Activated T-cell treated with anti-CD3 and anti-CD28 coated beads, Interleukin-2, amount 50 U/mL, for 48 hours (primary cell): Measurements from ENCODE around the gene NAXD.
A peak's percentile ranks its signal among the peaks of the same experiment; 100 is the strongest.
"Not testable (repeated sequence)": the region's sequence is repeated elsewhere in the genome, so short reads cannot be mapped to it uniquely, and the experiment has no call there.

ENCODE experiments used
- DNase-seq, 2 experiments: peaks; one replicate each; pipeline ENCODE4 v3.0.0-alpha.2; 2020

NAXD gene

DNA sequence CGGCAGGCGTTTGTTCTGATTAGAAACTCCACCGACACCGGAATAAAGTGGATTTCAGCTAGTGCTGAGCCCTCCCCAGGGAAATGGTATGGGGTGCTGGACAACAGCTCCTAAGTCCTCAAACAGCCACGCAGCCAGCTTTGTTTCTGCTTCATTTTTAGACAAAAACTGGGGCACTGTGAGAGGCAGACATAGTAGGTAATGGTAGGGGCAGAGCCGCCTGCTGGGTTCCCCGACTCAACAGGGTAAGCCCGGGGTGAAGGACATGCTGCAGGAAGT, 50.8 kb downstream of the NAXD start:
- no peak for DNase-seq

- no peak for DNase-seq
Measured at GRCh38 chr13:110669036-110669435, 53.7 kb downstream of the NAXD start.

DNA sequence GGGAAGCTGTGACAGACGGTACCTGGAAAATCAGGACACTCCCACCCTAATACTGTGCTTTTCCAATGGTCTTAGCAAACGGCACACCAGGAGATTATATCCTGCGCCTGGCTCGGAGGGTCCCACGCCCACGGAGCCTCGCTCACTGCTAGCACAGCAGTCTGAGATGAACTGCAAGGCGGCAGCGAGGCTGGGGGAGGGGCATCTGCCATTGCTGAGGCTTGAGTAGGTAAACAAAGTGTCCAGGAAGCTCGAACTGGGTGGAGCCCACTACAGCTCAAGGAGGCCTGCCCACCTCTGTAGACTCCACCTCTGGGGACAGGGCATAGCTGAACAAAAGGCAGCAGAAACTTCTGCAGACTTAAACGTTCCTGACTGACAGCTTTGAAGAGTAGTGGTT, 54.5 kb downstream of the NAXD start:
- DNase-seq: not testable (repeated sequence)

GRCh38 chr13:110676595-110677587, 61.5 kb downstream of the NAXD start:
- DNase-seq: peak; percentile 45 to 63

DNA sequence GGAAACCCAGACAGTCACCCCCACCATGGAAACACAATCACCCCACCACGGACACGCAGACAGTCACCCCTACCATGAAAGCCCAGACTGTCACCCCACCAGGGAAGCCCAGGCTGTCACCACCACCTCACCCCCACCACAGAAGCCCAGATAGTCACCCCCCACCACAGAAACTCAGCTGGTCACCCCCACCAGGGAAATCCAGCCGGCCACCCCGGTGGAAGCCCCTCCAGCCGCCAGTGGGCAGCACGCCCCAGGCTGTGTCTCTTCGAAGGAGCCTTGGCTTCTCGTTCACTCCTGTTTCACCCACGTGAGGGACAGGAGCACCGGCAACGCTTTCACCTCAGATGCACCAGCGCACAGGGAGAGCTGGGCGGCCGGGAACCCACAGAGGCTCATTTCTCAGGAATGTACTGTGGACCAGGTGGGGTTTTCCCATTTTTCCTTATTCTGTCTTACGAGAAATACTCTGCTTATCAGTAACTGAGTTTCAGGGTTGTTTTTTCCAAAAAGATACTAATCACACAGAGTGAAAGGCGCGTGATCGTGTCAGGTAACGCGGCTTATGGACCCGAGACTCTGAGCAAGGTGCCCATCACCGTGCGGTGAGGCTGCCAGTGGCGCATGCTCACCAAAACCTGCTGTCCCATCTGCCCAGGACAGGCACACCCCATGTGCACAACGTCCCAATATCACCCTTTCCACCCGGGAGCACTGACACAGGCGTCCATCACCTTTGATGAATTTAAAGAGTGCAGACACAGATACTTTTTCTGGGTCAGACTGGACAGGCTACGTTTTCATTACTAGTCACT, 62.6 kb downstream of the NAXD start:
- no peak for DNase-seq

GRCh38 chr13:110680852-110681251, 65.5 kb downstream of the NAXD start:
- peak; percentile 35 to 36 for DNase-seq

- DNase-seq: no peak
Measured at GRCh38 chr13:110681868-110682550, 66.7 kb downstream of the NAXD start.

GRCh38 chr13:110682746-110683145, 67.4 kb downstream of the NAXD start:
- no peak for DNase-seq

- no peak for DNase-seq
Measured at GRCh38 chr13:110683203-110683883, 68.0 kb downstream of the NAXD start.

GRCh38 chr13:110683921-110684320, 68.6 kb downstream of the NAXD start:
- no peak for DNase-seq

GRCh38 chr13:110684388-110685056, 69.2 kb downstream of the NAXD start:
- no peak for DNase-seq

- DNase-seq: no peak
Measured at GRCh38 chr13:110685305-110686020, 70.1 kb downstream of the NAXD start.

- DNase-seq: no peak
Measured at GRCh38 chr13:110687736-110688135, 72.4 kb downstream of the NAXD start.

GRCh38 chr13:110689041-110689440, 73.7 kb downstream of the NAXD start:
- DNase-seq: no peak
